IPS-20b (cell line): ENCODE data around the gene CPNE9.
A peak's percentile ranks its signal among the peaks of the same experiment; 100 is the strongest.

Experiments used
- H3K27ac ChIP-seq: one replicate; pipeline ENCODE4 v1.5.1; 2013; ENCODE audit warnings: low read length
- H3K27me3 ChIP-seq: 2 replicates; pipeline ENCODE4 v1.6.1; 2013; ENCODE audit warnings: mild to moderate bottlenecking, low read length, inconsistent platforms; ENCODE audit not compliant: insufficient read depth
- H3K36me3 ChIP-seq: 2 replicates; pipeline ENCODE4 v1.6.1; 2013; ENCODE audit warnings: low read depth, mild to moderate bottlenecking, inconsistent platforms, low read length, moderate library complexity; ENCODE audit not compliant: insufficient read depth
- H3K4me1 ChIP-seq: 2 replicates; pipeline ENCODE4 v1.6.1; 2013; ENCODE audit warnings: mild to moderate bottlenecking, control low read depth, inconsistent platforms, low read length, moderate library complexity; ENCODE audit not compliant: insufficient read depth
- H3K4me3 ChIP-seq: 2 replicates; pipeline ENCODE4 v1.5.1; 2013; ENCODE audit warnings: mild to moderate bottlenecking, low read length, inconsistent platforms
- H3K9ac ChIP-seq: 2 replicates; pipeline ENCODE4 v1.6.1; 2013; ENCODE audit warnings: low read depth, mild to moderate bottlenecking, inconsistent platforms, low read length, moderate library complexity
- H3K9me3 ChIP-seq: 2 replicates; pipeline ENCODE4 v1.6.1; 2013; ENCODE audit warnings: mild to moderate bottlenecking, low read depth, low read length, inconsistent platforms; ENCODE audit not compliant: insufficient read depth

CPNE9 gene

DNA sequence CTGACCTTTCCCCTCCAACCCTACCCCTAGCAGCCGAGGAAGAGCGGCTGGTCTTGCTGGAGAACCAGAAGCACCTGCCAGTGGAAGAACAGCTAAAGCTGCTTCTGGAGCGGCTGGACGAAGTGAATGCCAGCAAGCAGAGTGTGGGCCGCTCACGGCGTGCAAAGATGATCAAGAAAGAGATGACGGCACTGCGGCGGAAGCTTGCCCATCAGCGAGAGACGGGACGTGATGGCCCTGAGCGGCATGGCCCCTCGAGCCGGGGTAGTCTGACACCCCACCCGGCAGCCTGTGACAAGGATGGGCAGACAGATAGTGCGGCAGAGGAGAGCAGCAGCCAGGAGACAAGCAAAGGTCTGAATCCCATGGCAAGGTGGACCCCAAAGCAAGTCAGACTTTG is 39.9 kb downstream of the CPNE9 start:
- Histone ChIP-seq H3K27ac (no peak overlapping the region), H3K36me3 (peaks cover 100% of the 10 kb centered on the region), H3K27me3 (no peaks in the 10 kb centered on the region), H3K4me3 (no peak overlapping the region), H3K9ac (no peak overlapping the region), H3K4me1 (no peaks in the 10 kb centered on the region), H3K9me3 (no peaks in the 10 kb centered on the region)

DNA sequence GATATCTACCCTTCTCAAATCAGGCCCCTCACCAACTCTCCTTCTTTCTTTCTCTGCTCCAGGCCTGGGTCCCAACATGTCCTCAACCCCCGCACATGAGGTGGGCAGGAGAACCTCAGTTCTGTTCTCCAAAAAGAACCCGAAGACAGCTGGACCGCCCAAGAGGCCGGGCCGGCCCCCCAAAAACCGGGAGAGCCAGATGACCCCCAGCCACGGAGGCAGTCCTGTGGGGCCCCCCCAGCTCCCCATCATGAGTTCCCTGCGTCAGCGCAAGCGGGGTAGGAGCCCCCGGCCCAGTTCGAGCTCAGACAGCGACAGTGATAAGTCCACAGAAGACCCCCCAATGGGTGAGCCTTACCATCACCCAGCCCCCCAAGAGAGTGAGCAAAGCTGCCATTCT is 40.5 kb downstream of the CPNE9 start:
- H3K36me3 ChIP-seq: peaks cover 96% of the 10 kb centered on the region
- no peak overlapping the region for H3K4me3 ChIP-seq
- H3K9me3 ChIP-seq: no peaks in the 10 kb centered on the region
- H3K27me3 ChIP-seq: no peaks in the 10 kb centered on the region
- peaks cover 2% of the 10 kb centered on the region; the same call in 1 of the 2 replicates for H3K4me1 ChIP-seq
- no peak overlapping the region for H3K9ac ChIP-seq
- no peak overlapping the region for H3K27ac ChIP-seq

DNA sequence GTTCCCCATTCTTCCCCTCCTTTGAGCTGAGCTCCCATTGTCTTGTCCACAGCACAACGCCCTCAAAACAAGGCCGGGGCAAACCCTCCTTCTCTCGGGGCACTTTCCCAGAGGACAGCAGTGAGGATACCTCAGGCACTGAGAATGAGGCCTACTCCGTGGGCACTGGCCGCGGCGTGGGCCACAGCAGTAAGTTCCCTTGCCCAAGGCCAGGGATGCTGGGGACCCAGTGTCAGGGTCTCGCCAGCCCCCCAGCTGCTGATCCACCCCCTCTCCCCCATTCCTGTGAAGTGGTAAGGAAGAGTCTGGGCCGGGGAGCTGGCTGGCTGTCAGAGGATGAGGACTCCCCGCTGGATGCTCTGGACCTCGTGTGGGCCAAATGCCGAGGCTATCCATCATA is 41.9 kb downstream of the CPNE9 start:
- no peaks in the 10 kb centered on the region for H3K27me3 ChIP-seq
- no peak overlapping the region for H3K27ac ChIP-seq
- H3K9me3 ChIP-seq: no peaks in the 10 kb centered on the region
- no peak overlapping the region for H3K9ac ChIP-seq
- peaks cover 3% of the 10 kb centered on the region; the same call in 1 of the 2 replicates for H3K4me1 ChIP-seq
- no peak overlapping the region for H3K4me3 ChIP-seq
- peaks cover 82% of the 10 kb centered on the region for H3K36me3 ChIP-seq

DNA sequence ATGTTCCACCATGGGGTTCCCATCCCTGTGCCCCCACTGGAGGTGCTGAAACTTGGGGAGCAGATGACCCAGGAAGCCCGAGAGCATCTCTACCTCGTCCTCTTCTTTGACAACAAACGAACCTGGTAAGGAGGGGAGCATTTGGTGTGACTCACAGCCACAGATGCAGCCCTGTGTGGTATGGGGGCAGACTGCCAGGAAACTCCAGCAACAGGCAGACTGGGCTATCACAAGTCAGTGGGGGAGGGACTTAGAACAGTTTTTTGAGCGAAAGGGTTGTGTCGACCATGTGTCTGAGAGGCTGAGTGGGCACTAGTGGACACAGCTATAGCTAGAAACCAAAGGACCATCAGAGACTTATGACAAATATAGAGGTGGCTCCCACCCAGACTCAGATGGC is 42.7 kb downstream of the CPNE9 start:
- H3K36me3 ChIP-seq: peaks cover 80% of the 10 kb centered on the region

DNA sequence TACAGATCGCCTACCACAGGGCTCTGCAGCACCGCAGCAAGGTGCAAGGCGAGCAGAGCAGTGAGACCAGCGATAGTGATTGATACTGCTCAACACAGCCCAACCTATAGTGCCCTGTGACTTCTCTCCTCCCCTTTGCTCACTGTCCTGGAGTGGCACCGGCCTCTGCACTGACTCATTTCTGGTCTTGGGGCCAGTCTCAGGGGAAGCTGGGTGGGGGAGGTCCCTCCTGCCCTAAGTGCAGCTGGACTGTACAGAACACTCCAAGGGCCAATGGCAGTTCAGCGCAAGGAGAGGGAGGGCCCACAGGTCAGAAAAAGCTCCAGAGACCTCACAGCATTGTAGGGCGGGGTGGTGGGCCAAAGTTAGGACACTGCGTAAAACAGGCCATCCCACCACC is 43.6 kb downstream of the CPNE9 start:
- no peak overlapping the region for H3K27ac ChIP-seq
- peaks cover 80% of the 10 kb centered on the region for H3K36me3 ChIP-seq
- no peak overlapping the region for H3K9ac ChIP-seq
- no peak overlapping the region for H3K4me3 ChIP-seq
- no peaks in the 10 kb centered on the region for H3K9me3 ChIP-seq
- peaks cover 9% of the 10 kb centered on the region; the same call in 1 of the 2 replicates for H3K4me1 ChIP-seq
- no peaks in the 10 kb centered on the region for H3K27me3 ChIP-seq

More for the DNA sequence above, 42.7 kb downstream of the CPNE9 start:
- peaks cover 9% of the 10 kb centered on the region; the same call in 1 of the 2 replicates for H3K4me1 ChIP-seq
- no peak overlapping the region for H3K27ac ChIP-seq
- H3K9me3 ChIP-seq: no peaks in the 10 kb centered on the region
- H3K27me3 ChIP-seq: no peaks in the 10 kb centered on the region
- no peak overlapping the region for H3K4me3 ChIP-seq
- no peak overlapping the region for H3K9ac ChIP-seq

DNA sequence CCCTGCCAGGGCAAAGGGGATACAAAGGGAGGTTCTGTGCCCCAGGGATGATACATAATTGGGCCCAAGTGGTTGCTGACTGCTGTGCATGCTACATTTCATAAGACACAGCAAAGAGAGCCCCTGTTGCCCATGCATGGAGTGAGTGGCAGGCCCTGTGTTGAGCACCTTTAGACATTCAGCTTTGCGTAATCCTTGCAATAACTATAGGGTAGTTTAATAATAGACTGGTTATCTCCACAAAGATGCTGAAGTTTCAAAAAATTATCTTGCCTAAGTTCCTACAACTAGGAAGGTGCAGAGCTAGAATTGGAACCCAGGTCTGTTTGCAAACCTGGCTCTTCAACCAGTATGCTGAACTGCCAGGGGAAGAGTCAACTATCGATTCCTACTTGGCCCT is 44.4 kb downstream of the CPNE9 start:
- peaks cover 78% of the 10 kb centered on the region for H3K36me3 ChIP-seq
- peaks cover 9% of the 10 kb centered on the region; the same call in 1 of the 2 replicates for H3K4me1 ChIP-seq
- H3K4me3 ChIP-seq: no peak overlapping the region
- no peaks in the 10 kb centered on the region for H3K27me3 ChIP-seq
- H3K9me3 ChIP-seq: no peaks in the 10 kb centered on the region
- H3K27ac ChIP-seq: no peak overlapping the region
- H3K9ac ChIP-seq: no peak overlapping the region

DNA sequence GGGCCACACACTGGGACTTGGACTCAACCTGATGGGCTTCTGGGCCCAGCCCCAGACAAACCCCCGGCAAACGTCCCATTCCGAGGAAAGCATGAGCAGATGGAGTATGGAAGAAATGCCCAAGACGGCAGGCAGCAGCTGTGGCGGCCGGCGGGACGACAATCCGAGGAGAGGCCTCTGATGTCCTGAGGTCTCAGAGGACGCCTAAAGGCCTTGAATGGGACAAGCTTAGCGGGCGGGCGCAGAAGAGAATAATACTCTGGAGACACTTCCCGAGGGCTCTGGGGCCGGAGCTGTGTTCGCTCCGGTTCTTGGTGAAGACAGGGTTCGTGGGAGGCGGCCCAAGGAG is 45.6 kb downstream of the CPNE9 start:
- Histone ChIP-seq H3K9ac (peak overlapping the region; percentile 84), H3K4me1 (peaks cover 9% of the 10 kb centered on the region; the same call in 1 of the 2 replicates), H3K9me3 (no peaks in the 10 kb centered on the region), H3K36me3 (peaks cover 69% of the 10 kb centered on the region), H3K27ac (peak overlapping the region; percentile 76), H3K27me3 (no peaks in the 10 kb centered on the region), H3K4me3 (peak overlapping the region; percentile 92)

DNA sequence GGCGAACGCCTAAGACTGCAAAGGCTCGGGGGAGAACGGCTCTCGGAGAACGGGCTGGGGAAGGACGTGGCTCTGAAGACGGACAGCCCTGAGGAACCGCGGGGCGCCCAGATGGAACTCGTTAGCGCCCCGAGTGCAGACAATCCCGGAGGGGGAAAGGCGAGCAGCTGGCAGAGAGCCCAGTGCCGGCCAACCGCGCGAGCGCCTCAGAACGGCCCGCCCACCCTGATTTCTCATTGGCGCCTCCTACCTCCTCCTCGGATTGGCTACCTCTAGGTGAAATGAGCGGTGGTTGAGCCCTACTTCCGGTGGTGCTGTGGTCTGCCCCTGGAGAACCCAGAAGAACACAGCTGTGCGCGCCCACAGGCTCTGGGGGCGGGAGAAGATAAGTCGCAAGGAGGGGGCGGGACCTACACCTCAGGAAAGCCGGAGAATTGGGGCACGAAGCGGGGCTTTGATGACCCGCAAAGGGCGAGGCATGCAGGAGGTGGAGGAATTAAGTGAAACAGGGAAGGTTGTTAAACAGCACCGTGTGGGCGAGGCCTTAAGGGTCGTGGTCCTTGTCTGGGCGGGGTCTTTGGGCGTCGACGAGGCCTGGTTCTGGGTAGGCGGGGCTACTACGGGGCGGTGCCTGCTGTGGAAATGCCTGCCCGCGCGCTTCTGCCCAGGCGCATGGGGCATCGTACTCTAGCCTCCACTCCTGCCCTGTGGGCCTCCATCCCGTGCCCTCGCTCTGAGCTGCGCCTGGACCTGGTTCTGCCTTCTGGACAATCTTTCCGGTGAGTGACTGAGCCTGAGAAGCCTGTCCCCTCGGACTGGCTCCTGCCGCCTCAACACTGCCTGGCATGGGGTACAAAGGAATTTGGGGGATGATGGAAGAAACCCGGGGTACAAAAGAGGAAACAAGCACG is 46.3 kb downstream of the CPNE9 start, which contains the start of gene OGG1:
OGG1 (plus strand) TSS at position 308 of the 911 bp plus-strand sequence; CDS start at position 643, 335 bp downstream.
- Histone ChIP-seq H3K9me3 (no peaks in the 10 kb centered on the region), H3K27ac (peak within 1 kb of the TSS; percentile 98), H3K27me3 (no peaks in the 10 kb centered on the region), H3K4me3 (peak within 1 kb of the TSS; percentile 92), H3K4me1 (peaks cover 9% of the 10 kb centered on the region; the same call in 1 of the 2 replicates), H3K9ac (peak within 1 kb of the TSS; percentile 84), H3K36me3 (peaks cover 69% of the 10 kb centered on the region)

DNA sequence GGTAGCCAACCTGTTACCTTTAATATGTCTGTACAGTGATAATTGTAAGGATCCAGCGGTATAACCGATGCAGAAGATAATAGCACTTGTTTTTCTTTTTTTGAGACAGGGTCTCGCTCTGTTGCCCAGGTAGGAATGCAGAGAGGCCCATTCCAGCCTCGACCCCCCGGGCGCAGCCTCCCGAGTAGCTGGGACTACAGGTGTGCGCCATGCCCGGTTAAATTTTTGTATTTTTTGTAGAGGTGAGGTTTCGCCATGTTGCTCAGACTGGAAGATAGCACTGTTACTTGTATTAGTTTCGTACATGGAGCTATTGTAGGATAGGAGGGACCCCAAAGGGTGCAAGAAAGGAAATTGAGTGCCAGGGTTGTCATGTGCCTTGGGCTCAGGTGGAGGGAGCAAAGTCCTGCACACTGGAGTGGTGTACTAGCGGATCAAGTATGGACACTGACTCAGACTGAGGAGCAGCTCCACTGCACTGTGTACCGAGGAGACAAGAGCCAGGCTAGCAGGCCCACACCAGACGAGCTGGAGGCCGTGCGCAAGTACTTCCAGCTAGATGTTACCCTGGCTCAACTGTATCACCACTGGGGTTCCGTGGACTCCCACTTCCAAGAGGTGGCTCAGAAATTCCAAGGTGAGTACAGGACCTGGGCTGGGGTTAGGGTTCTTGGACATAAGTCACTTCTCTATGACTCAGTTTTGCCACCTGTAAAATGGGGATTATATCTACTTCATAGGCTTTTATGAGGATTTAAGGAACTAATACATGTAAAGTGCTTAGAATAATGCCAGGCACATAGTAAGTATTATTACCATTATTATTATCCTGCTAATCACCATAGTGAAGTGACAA is 47.2 kb downstream of the CPNE9 start:
- Histone ChIP-seq H3K36me3 (peaks cover 68% of the 10 kb centered on the region), H3K9me3 (no peaks in the 10 kb centered on the region), H3K4me1 (peaks cover 9% of the 10 kb centered on the region; the same call in 1 of the 2 replicates), H3K9ac (peak overlapping the region; percentile 84), H3K27ac (peak overlapping the region; percentile 98), H3K27me3 (no peaks in the 10 kb centered on the region), H3K4me3 (peak overlapping the region; percentile 92)

DNA sequence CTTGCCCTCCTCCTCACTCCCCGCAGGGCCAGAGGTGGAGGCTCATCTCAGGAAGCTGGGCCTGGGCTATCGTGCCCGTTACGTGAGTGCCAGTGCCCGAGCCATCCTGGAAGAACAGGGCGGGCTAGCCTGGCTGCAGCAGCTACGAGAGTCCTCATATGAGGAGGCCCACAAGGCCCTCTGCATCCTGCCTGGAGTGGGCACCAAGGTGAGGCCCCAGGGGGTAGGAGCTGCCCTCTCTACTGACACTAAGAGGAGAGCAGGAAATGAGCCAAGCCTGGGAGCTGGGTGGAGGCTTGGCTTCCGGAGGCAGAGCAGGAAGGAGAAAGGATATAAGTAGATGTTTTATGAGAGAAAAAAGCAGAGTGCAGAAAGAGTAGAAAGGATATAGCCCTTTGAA is 51.0 kb downstream of the CPNE9 start:
- Histone ChIP-seq H3K4me1 (peaks cover 6% of the 10 kb centered on the region; the same call in 1 of the 2 replicates), H3K9ac (no peak overlapping the region)

DNA sequence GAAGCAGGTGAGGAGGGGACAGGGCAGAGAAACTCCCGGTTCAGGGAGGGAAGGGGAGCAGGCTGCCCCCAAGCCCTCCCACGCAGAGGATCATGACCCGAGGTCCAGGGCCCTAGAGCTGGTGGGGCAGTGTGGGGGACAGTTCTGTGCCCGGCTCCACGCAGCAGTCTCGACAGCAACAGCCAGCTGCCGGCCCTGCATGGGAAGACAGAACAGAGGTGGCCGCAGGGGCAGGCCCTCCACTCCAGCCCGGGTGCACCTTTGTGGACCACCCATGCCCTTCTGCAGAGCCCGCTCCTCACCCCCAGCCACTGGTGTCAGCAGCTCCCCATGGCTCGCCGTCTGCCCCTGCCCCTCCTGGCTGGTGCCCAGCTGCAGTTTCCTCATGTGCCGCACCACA is 53.8 kb downstream of the CPNE9 start:
- Histone ChIP-seq H3K27me3 (no peaks in the 10 kb centered on the region), H3K4me1 (no peaks in the 10 kb centered on the region), H3K4me3 (no peak overlapping the region), H3K27ac (no peak overlapping the region), H3K36me3 (peaks cover 51% of the 10 kb centered on the region), H3K9ac (no peak overlapping the region), H3K9me3 (no peaks in the 10 kb centered on the region)

More for the DNA sequence above, 51.0 kb downstream of the CPNE9 start:
- Histone ChIP-seq H3K27me3 (no peaks in the 10 kb centered on the region), H3K36me3 (peaks cover 63% of the 10 kb centered on the region), H3K27ac (no peak overlapping the region), H3K4me3 (no peak overlapping the region), H3K9me3 (no peaks in the 10 kb centered on the region)
